Chondrocyte (in vitro differentiated cells): ENCODE results near the gene CNGA2. TPM values are rescaled to one million over a fixed set of nuclear protein-coding genes. Genes with fewer than 3 reads are reported as not detected.

Experiments
- DNase-seq: peaks from one replicate; pipeline ENCODE4 v3.0.0; 2021; ENCODE audit warnings: mixed read lengths, low spot score
- H3K27ac Mint-ChIP-seq: one replicate; pipeline ENCODE4 v1.8.0; 2021; ENCODE audit warnings: mild to moderate bottlenecking, moderate library complexity, mixed read lengths; ENCODE audit not compliant: unreplicated experiment
- H3K27me3 Mint-ChIP-seq: 2 replicates; pipeline ENCODE4 v1.8.0; 2021; ENCODE audit warnings: low read depth, mixed read lengths
- H3K36me3 Mint-ChIP-seq: 2 replicates; pipeline ENCODE4 v1.8.0; 2021; ENCODE audit warnings: low read depth, mixed read lengths
- H3K4me1 Mint-ChIP-seq: 2 replicates; pipeline ENCODE4 v1.8.0; 2021; ENCODE audit warnings: low read depth, mild to moderate bottlenecking, mixed read lengths
- H3K4me3 Mint-ChIP-seq: one replicate; pipeline ENCODE4 v1.8.0; 2021; ENCODE audit warnings: mild to moderate bottlenecking, moderate library complexity, mixed read lengths; ENCODE audit not compliant: unreplicated experiment
- H3K9me3 Mint-ChIP-seq: 2 replicates; pipeline ENCODE4 v1.8.0; 2021; ENCODE audit warnings: low read depth, mixed read lengths
- total RNA-seq: library from RNA; stranded (reverse); gene quantifications from 3 replicates; pipeline ENCODE4 v1.2.1, GENCODE V29; 2021
- TF ChIP-seq, protein P1 (sequence below): fragments of 200-600 bp; sonication (generic); IDR thresholded peaks from 2 replicates; pipeline ENCODE4 v1.5.0; 2021; ENCODE audit warnings: antibody characterized with exemption, mild to moderate bottlenecking, moderate library complexity

CNGA2 gene
- total RNA-seq, 1 donor from 2014 or later, result not detected

GRCh38 chrX:151754047-151754429 is 19.5 kb downstream of the CNGA2 start:
- TF ChIP-seq, protein P1, sequence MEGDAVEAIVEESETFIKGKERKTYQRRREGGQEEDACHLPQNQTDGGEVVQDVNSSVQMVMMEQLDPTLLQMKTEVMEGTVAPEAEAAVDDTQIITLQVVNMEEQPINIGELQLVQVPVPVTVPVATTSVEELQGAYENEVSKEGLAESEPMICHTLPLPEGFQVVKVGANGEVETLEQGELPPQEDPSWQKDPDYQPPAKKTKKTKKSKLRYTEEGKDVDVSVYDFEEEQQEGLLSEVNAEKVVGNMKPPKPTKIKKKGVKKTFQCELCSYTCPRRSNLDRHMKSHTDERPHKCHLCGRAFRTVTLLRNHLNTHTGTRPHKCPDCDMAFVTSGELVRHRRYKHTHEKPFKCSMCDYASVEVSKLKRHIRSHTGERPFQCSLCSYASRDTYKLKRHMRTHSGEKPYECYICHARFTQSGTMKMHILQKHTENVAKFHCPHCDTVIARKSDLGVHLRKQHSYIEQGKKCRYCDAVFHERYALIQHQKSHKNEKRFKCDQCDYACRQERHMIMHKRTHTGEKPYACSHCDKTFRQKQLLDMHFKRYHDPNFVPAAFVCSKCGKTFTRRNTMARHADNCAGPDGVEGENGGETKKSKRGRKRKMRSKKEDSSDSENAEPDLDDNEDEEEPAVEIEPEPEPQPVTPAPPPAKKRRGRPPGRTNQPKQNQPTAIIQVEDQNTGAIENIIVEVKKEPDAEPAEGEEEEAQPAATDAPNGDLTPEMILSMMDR, result no peak
- peaks cover 2% of the 10 kb centered on the region for H3K27me3 Mint-ChIP-seq
- H3K9me3 Mint-ChIP-seq, result peaks cover 21% of the 10 kb centered on the region
- H3K36me3 Mint-ChIP-seq, result no peaks in the 10 kb centered on the region
- H3K4me3 Mint-ChIP-seq, result no peak overlapping the region
- no peaks in the 10 kb centered on the region for H3K4me1 Mint-ChIP-seq
- no peak for DNase-seq
- no peak overlapping the region for H3K27ac Mint-ChIP-seq

DNA sequence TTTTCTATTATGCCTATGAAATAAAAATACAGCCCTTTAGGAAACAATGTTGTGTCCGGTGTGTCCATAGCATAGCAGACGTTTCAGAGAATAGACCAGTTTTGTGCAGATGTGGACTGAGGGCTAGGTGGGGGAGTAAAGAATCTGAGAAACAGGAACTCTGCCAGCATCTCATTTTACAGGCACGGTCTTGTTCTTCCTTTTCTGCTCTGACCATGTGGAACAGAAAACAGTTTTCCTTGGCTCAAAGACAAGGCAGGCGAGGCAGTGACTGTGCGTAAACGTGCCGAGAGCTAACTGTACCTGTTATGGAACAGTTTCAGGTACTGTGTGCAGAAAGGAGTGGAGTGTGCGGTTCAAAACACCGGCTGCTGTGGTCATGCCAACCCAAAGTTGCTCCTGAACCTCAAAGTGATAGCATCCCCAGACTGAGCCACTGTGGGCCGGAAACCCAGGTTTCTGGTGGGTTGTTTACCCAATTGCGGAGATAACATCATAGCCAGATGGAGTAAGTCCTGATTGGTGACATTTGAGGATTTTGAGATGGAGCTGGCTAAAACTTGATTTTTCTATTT is 20.2 kb downstream of the CNGA2 start:
- Mint-ChIP-seq H3K27me3 (no peaks in the 10 kb centered on the region), H3K4me1 (no peaks in the 10 kb centered on the region), H3K9me3 (peaks cover 25% of the 10 kb centered on the region), H3K27ac (no peak overlapping the region), H3K36me3 (no peaks in the 10 kb centered on the region), H3K4me3 (no peak overlapping the region)
- TF ChIP-seq, protein P1, result no peak
- DNase-seq, result no peak

DNA sequence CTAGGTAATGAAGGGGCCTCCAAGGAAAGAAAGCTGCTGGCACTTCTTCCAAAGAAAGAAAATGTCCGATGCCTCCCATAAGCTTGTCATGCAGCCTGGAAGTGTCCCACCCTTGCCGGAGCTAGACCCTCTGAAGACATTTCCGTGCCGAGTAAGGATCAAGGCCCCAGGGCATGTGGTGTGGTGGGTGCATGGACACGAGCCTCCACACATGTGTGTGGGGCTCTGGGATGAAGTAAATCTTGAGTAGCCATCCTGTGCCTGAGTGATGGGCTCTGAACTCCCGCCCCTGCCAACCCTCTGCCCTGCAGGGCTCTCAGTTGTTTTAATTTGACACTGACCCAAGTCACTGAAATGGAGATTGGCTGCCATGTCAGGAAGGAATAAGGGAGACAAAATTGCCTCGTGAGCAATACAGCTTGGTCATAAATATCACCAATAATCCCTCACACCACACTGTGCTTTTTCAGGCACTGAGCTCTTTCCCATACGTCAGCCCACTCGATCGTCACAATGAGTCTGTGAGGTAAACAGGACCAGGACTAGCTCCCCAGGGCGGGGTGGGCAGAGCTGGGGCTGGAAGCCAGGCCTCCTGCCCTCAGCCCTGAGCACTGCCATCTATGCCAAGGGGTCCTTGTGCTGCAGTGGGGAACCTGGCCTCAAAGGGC is 24.6 kb downstream of the CNGA2 start:
- peaks cover 20% of the 10 kb centered on the region for H3K9me3 Mint-ChIP-seq
- no peak for DNase-seq
- TF ChIP-seq, protein P1, result no peak
- H3K36me3 Mint-ChIP-seq, result no peaks in the 10 kb centered on the region
- H3K27me3 Mint-ChIP-seq, result no peaks in the 10 kb centered on the region
- H3K4me3 Mint-ChIP-seq, result no peak overlapping the region
- H3K4me1 Mint-ChIP-seq, result no peaks in the 10 kb centered on the region
- no peak overlapping the region for H3K27ac Mint-ChIP-seq

- Mint-ChIP-seq H3K27ac (no peak overlapping the region), H3K9me3 (peaks cover 34% of the 10 kb centered on the region), H3K27me3 (no peaks in the 10 kb centered on the region), H3K36me3 (no peaks in the 10 kb centered on the region), H3K4me3 (no peak overlapping the region), H3K4me1 (no peaks in the 10 kb centered on the region)
- no peak for DNase-seq
- TF ChIP-seq, protein P1, result no peak
Observed at GRCh38 chrX:151762802-151763201, 28.3 kb downstream of the CNGA2 start.

DNA sequence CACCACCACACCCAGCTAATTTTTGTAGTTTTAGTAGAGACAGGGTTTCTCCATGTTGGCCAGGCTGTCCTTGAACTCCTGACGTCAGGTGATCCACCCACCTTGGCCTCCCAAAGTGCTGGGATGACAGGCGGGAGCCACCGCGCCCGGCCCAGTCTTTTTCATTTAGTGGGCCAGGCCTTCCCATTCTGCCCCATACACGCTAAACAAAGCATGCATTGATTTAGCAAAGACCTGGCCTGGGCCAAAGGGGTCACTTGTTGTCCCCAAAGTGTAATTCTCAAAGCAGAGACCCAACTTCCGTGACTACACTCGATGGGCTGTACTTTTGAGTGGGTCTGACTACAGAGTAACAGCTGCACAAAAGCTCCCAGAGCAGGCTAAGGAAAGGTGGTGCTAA is 29.2 kb downstream of the CNGA2 start:
- Mint-ChIP-seq H3K4me1 (no peaks in the 10 kb centered on the region), H3K36me3 (no peaks in the 10 kb centered on the region), H3K27me3 (no peaks in the 10 kb centered on the region), H3K9me3 (peaks cover 33% of the 10 kb centered on the region), H3K4me3 (no peak overlapping the region), H3K27ac (no peak overlapping the region)
- no peak for DNase-seq
- TF ChIP-seq, protein P1, result no peak
